MM.1S (cell line): Measurements from ENCODE around the gene CDK12.

Experiments
- DNase-seq: peaks from one replicate; pipeline ENCODE4 v3.0.0-alpha.2; 2015
- H2AFZ ChIP-seq: fragments of 300-600 bp; sonication (generic); 2 replicates; pipeline ENCODE4 v1.6.0; 2016; ENCODE audit warnings: antibody characterized with exemption, low read length
- H3F3A ChIP-seq: fragments of 300-600 bp; sonication (generic); 2 replicates; pipeline ENCODE4 v1.6.1; 2016; ENCODE audit warnings: mild to moderate bottlenecking, antibody characterized with exemption, low read length, moderate library complexity, mixed read lengths; ENCODE audit not compliant: insufficient read depth
- H3K27ac ChIP-seq: fragments of 300-600 bp; sonication (generic); 2 replicates; pipeline ENCODE4 v1.5.1; 2016; ENCODE audit warnings: mild to moderate bottlenecking, low read length
- H3K27me3 ChIP-seq: fragments of 300-600 bp; sonication (generic); replicated peaks from 2 replicates; pipeline ENCODE4 v1.6.0; 2016; ENCODE audit warnings: low read length; ENCODE audit not compliant: insufficient read depth
- H3K36me3 ChIP-seq: fragments of 300-600 bp; sonication (generic); replicated peaks from 2 replicates; pipeline ENCODE4 v1.6.1; 2016; ENCODE audit warnings: mild to moderate bottlenecking, low read length, mixed read lengths; ENCODE audit not compliant: insufficient read depth
- H3K4me1 ChIP-seq: fragments of 300-600 bp; sonication (generic); 2 replicates; pipeline ENCODE4 v1.6.1; 2016; ENCODE audit warnings: low read length, mixed read lengths
- H3K4me2 ChIP-seq: fragments of 300-600 bp; sonication (generic); 2 replicates; pipeline ENCODE4 v1.6.0; 2016; ENCODE audit warnings: low read depth, low read length
- H3K4me3 ChIP-seq: fragments of 300-600 bp; sonication (generic); 2 replicates; pipeline ENCODE4 v1.5.1; 2016; ENCODE audit warnings: low read length, mixed read lengths
- H3K79me2 ChIP-seq: fragments of 300-600 bp; sonication (generic); 2 replicates; pipeline ENCODE4 v1.6.1; 2016; ENCODE audit warnings: mixed run types, low read length, mixed read lengths
- H3K9ac ChIP-seq: fragments of 300-600 bp; sonication (generic); 2 replicates; pipeline ENCODE4 v1.6.1; 2016; ENCODE audit warnings: low read length, mixed read lengths
- H3K9me2 ChIP-seq: fragments of 300-600 bp; sonication (generic); replicated peaks from 2 replicates; pipeline ENCODE4 v1.6.1; 2016; ENCODE audit warnings: mild to moderate bottlenecking, low read length, mixed read lengths; ENCODE audit not compliant: insufficient read depth
- H3K9me3 ChIP-seq: fragments of 300-600 bp; sonication (generic); replicated peaks from 2 replicates; pipeline ENCODE4 v1.6.1; 2016; ENCODE audit warnings: mild to moderate bottlenecking, low read length, mixed read lengths; ENCODE audit not compliant: insufficient read depth
- H4K20me1 ChIP-seq: fragments of 300-600 bp; sonication (generic); 2 replicates; pipeline ENCODE4 v1.6.1; 2016; ENCODE audit warnings: mild to moderate bottlenecking, low read length, moderate library complexity, mixed read lengths; ENCODE audit not compliant: insufficient read depth
- CTCF ChIP-seq: fragments of 300-600 bp; sonication (generic); IDR thresholded peaks from 2 replicates; pipeline ENCODE4 v1.5.1; 2016; ENCODE audit warnings: antibody characterized with exemption, low read length, mixed read lengths
- EZH2 ChIP-seq: fragments of 300-600 bp; sonication (generic); optimal IDR thresholded peaks from 2 replicates; pipeline ENCODE3; 2017; ENCODE audit warnings: low read depth, mild to moderate bottlenecking, antibody characterized with exemption, low read length, mixed read lengths
- EZH2phosphoT487 ChIP-seq: fragments of 300-600 bp; sonication (generic); IDR thresholded peaks from 2 replicates; pipeline ENCODE4 v1.6.1; 2018; ENCODE audit warnings: antibody characterized with exemption, low read length

Gene CDK12

GRCh38 chr17:39548494-39549225, 87.4 kb downstream of the CDK12 start:
- Histone ChIP-seq H3K9me2 (no peaks in the 10 kb centered on the region), H3F3A (no peaks in the 10 kb centered on the region), H4K20me1 (no peaks in the 10 kb centered on the region), H3K9ac (no peak overlapping the region), H3K4me2 (no peak overlapping the region), H3K9me3 (no peaks in the 10 kb centered on the region), H3K4me3 (no peak overlapping the region), H3K79me2 (no peaks in the 10 kb centered on the region), H3K36me3 (no peaks in the 10 kb centered on the region), H3K27me3 (no peaks in the 10 kb centered on the region), H2AFZ (no peak overlapping the region), H3K27ac (no peak overlapping the region), H3K4me1 (no peaks in the 10 kb centered on the region)
- no peak for TF ChIP-seq EZH2phosphoT487
- TF ChIP-seq EZH2 = no peak
- no peak for TF ChIP-seq CTCF
- no peak for DNase-seq

- no peak for DNase-seq
These were observed 88.7 kb downstream of the CDK12 start for GRCh38 chr17:39549747-39550573.

GRCh38 chr17:39551879-39552278, 90.6 kb downstream of the CDK12 start:
- no peaks in the 10 kb centered on the region for H3K36me3 ChIP-seq
- H3K4me2 ChIP-seq = no peak overlapping the region
- no peak for DNase-seq
- H3K4me3 ChIP-seq = no peak overlapping the region
- no peaks in the 10 kb centered on the region for H3K9me3 ChIP-seq
- no peak overlapping the region for H2AFZ ChIP-seq
- no peak overlapping the region for H3K27ac ChIP-seq
- no peak for TF ChIP-seq CTCF
- no peak for TF ChIP-seq EZH2
- TF ChIP-seq EZH2phosphoT487 = no peak
- no peaks in the 10 kb centered on the region for H3K9me2 ChIP-seq
- H4K20me1 ChIP-seq = no peaks in the 10 kb centered on the region
- no peaks in the 10 kb centered on the region for H3K79me2 ChIP-seq
- no peak overlapping the region for H3K9ac ChIP-seq
- no peaks in the 10 kb centered on the region for H3F3A ChIP-seq
- no peaks in the 10 kb centered on the region for H3K27me3 ChIP-seq
- no peaks in the 10 kb centered on the region for H3K4me1 ChIP-seq

More at GRCh38 chr17:39549747-39550573, 88.7 kb downstream of the CDK12 start:
- Histone ChIP-seq H3K4me1 (no peaks in the 10 kb centered on the region), H3K4me2 (no peak overlapping the region), H3K4me3 (no peak overlapping the region), H3K27me3 (no peaks in the 10 kb centered on the region), H3K9ac (no peak overlapping the region), H3K27ac (no peak overlapping the region), H3K9me3 (no peaks in the 10 kb centered on the region), H2AFZ (no peak overlapping the region), H3K36me3 (no peaks in the 10 kb centered on the region), H4K20me1 (no peaks in the 10 kb centered on the region), H3K79me2 (no peaks in the 10 kb centered on the region), H3F3A (no peaks in the 10 kb centered on the region), H3K9me2 (no peaks in the 10 kb centered on the region)
- TF ChIP-seq EZH2 (no peak), EZH2phosphoT487 (no peak), CTCF (no peak)
